Body of pancreas (tissue), 4 donors: ENCODE results near the gene SYNPO.

ENCODE experiments used
- POLR2A ChIP-seq, 3 donors: fragments of 450-650 bp; IDR thresholded peaks; one replicate each; pipeline ENCODE4 v1.6.1; 2016; ENCODE audit warnings: antibody characterized with exemption in 3 of 3, mild to moderate bottlenecking in 2 of 3
- TF ChIP-seq, protein P1 (sequence below), 7 experiments: fragments of 450-650 bp in 4 of 7; fragments of 200-600 bp in 3 of 7; sonication (generic) in 3 of 7; IDR thresholded peaks; one replicate each; pipeline ENCODE4 v1.5.1; 2016 to 2019; ENCODE audit warnings: antibody characterized with exemption in 7 of 7

DNA sequence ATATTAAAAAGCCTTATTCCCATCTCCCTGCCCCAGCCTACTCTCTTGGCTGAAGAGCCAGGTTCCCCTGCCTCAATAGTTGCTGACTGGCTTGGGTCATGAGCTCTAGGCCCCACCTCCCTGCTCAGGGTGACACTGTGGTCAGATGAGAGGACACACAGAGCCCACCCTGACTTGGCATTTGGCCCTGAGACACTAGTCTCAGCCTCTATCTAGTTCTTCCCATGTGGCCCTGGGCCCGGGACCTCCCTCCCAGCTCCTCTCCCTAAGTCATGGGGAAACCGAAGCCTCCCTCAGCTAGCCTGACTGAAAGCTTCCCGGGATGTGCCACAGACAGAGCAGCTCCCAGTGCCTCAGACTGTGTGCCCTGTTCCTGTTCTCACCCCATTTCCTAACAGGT, 14.8 kb downstream of the SYNPO start:
- TF ChIP-seq, protein P1, sequence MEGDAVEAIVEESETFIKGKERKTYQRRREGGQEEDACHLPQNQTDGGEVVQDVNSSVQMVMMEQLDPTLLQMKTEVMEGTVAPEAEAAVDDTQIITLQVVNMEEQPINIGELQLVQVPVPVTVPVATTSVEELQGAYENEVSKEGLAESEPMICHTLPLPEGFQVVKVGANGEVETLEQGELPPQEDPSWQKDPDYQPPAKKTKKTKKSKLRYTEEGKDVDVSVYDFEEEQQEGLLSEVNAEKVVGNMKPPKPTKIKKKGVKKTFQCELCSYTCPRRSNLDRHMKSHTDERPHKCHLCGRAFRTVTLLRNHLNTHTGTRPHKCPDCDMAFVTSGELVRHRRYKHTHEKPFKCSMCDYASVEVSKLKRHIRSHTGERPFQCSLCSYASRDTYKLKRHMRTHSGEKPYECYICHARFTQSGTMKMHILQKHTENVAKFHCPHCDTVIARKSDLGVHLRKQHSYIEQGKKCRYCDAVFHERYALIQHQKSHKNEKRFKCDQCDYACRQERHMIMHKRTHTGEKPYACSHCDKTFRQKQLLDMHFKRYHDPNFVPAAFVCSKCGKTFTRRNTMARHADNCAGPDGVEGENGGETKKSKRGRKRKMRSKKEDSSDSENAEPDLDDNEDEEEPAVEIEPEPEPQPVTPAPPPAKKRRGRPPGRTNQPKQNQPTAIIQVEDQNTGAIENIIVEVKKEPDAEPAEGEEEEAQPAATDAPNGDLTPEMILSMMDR (IDR thresholded peaks at IDR 0.05): no peak
- TF ChIP-seq POLR2A (IDR thresholded peaks at IDR 0.05): no peak
